H9 (cell line): ENCODE results near the gene TMEM134. TPM values are rescaled to one million over a fixed set of nuclear protein-coding genes. Genes with fewer than 3 reads are reported as not detected.

Experiments used
- DNase-seq: peaks from one replicate; pipeline ENCODE4 v3.0.0-alpha.2; 2017
- H2AFZ ChIP-seq: one replicate; pipeline ENCODE4 v1.6.1; 2013; ENCODE audit warnings: mild to moderate bottlenecking, low read length, control low read depth, moderate library complexity
- H2AK5ac ChIP-seq: 2 replicates; pipeline ENCODE4 v1.6.1; 2013; ENCODE audit warnings: low read length, control low read depth, mixed read lengths; ENCODE audit not compliant: insufficient read length
- H2BK120ac ChIP-seq: one replicate; pipeline ENCODE4 v1.6.1; 2013; ENCODE audit warnings: low read depth, mild to moderate bottlenecking, low read length, control low read depth, inconsistent platforms; ENCODE audit not compliant: poor library complexity, severe bottlenecking
- H2BK12ac ChIP-seq: 2 replicates; pipeline ENCODE4 v1.6.1; 2013; ENCODE audit warnings: low read length, control low read depth, mixed read lengths, low read depth; ENCODE audit not compliant: insufficient read length
- H2BK15ac ChIP-seq: 2 replicates; pipeline ENCODE4 v1.6.1; 2013; ENCODE audit warnings: low read depth, low read length, control low read depth
- H2BK20ac ChIP-seq: one replicate; pipeline ENCODE4 v1.6.1; 2013; ENCODE audit warnings: low read depth, mild to moderate bottlenecking, low read length, control low read depth, inconsistent platforms; ENCODE audit not compliant: poor library complexity, severe bottlenecking
- H2BK5ac ChIP-seq: 2 replicates; pipeline ENCODE4 v1.6.1; 2013; ENCODE audit warnings: low read length, control low read depth, mixed read lengths; ENCODE audit not compliant: insufficient read length
- H3K14ac ChIP-seq: 2 replicates; pipeline ENCODE4 v1.6.1; 2013; ENCODE audit warnings: low read length, control low read depth; ENCODE audit not compliant: insufficient read depth
- H3K18ac ChIP-seq: 2 replicates; pipeline ENCODE4 v1.6.1; 2013; ENCODE audit warnings: low read depth, mild to moderate bottlenecking, mixed read lengths, low read length, control low read depth; ENCODE audit not compliant: insufficient read length
- H3K23ac ChIP-seq: 2 replicates; pipeline ENCODE4 v1.6.1; 2013; ENCODE audit warnings: low read length, control low read depth, mixed read lengths, low read depth; ENCODE audit not compliant: insufficient read length
- H3K23me2 ChIP-seq: 2 replicates; pipeline ENCODE4 v1.6.1; 2013; ENCODE audit warnings: low read depth, mild to moderate bottlenecking, mixed read lengths, low read length, control low read depth; ENCODE audit not compliant: insufficient read length, poor library complexity, severe bottlenecking
- H3K27ac ChIP-seq: 2 replicates; pipeline ENCODE4 v1.5.1; 2013; ENCODE audit warnings: low read length, control low read depth, mixed read lengths, low read depth; ENCODE audit not compliant: insufficient read length
- H3K27me3 ChIP-seq: 2 replicates; pipeline ENCODE4 v1.6.1; 2013; ENCODE audit warnings: low read length, control low read depth, inconsistent platforms; ENCODE audit not compliant: insufficient read depth
- H3K4ac ChIP-seq: 2 replicates; pipeline ENCODE4 v1.6.1; 2013; ENCODE audit warnings: low read depth, mild to moderate bottlenecking, control low read depth, inconsistent platforms, low read length, moderate library complexity
- H3K4me1 ChIP-seq: 2 replicates; pipeline ENCODE4 v1.6.1; 2013; ENCODE audit warnings: low read length, control low read depth, inconsistent platforms; ENCODE audit not compliant: insufficient read depth
- H3K4me2 ChIP-seq: 2 replicates; pipeline ENCODE4 v1.6.1; 2013; ENCODE audit warnings: low read length, control low read depth, mixed read lengths; ENCODE audit not compliant: insufficient read length, insufficient read depth
- H3K56ac ChIP-seq: 2 replicates; pipeline ENCODE4 v1.6.1; 2013; ENCODE audit warnings: low read depth, mild to moderate bottlenecking, mixed read lengths, low read length, control low read depth; ENCODE audit not compliant: insufficient read length
- H3K79me1 ChIP-seq: 2 replicates; pipeline ENCODE4 v1.6.1; 2013; ENCODE audit warnings: low read depth, mild to moderate bottlenecking, moderate library complexity, low read length, control low read depth, inconsistent platforms; ENCODE audit not compliant: insufficient read depth, poor library complexity, severe bottlenecking
- H3K79me2 ChIP-seq: 2 replicates; pipeline ENCODE4 v1.6.1; 2013; ENCODE audit warnings: low read length, control low read depth, inconsistent platforms; ENCODE audit not compliant: insufficient read depth
- H3K9ac ChIP-seq: 2 replicates; pipeline ENCODE4 v1.6.1; 2013; ENCODE audit warnings: low read length, control low read depth, mixed read lengths; ENCODE audit not compliant: insufficient read length; ENCODE audit errors: extremely low read depth
- H3K9me3 ChIP-seq: one replicate; pipeline ENCODE4 v1.6.1; 2013; ENCODE audit warnings: low read depth, low read length, inconsistent platforms; ENCODE audit not compliant: control insufficient read depth
- H3T11ph ChIP-seq: one replicate; pipeline ENCODE4 v1.6.1; 2013; ENCODE audit warnings: mild to moderate bottlenecking, low read length, control low read depth, inconsistent platforms
- H4K20me1 ChIP-seq: one replicate; pipeline ENCODE4 v1.6.1; 2013; ENCODE audit not compliant: control insufficient read depth, insufficient read length, insufficient read depth
- H4K5ac ChIP-seq: 2 replicates; pipeline ENCODE4 v1.6.1; 2013; ENCODE audit warnings: low read depth, mild to moderate bottlenecking, mixed read lengths, low read length, control low read depth; ENCODE audit not compliant: insufficient read length
- H4K8ac ChIP-seq: replicated peaks from 2 replicates; pipeline ENCODE4 v1.6.1; 2013; ENCODE audit warnings: low read length, control low read depth, mixed read lengths, low read depth; ENCODE audit not compliant: insufficient read length
- H4K91ac ChIP-seq: 2 replicates; pipeline ENCODE4 v1.6.1; 2013; ENCODE audit warnings: low read depth, mild to moderate bottlenecking, moderate library complexity, mixed read lengths, low read length, control low read depth; ENCODE audit not compliant: insufficient read length
- H3K27ac Mint-ChIP-seq, 3 experiments: 2 replicates in 2 of 3; 3 replicates in 1 of 3; pipeline ENCODE4 v1.8.0; 2020 to 2021; ENCODE audit warnings: mixed read lengths in 3 of 3, mild to moderate bottlenecking in 1 of 3, moderate library complexity in 1 of 3
- H3K27me3 Mint-ChIP-seq: 2 replicates; pipeline ENCODE4 v1.8.0; 2021; ENCODE audit warnings: low read depth, mild to moderate bottlenecking, moderate library complexity, mixed read lengths
- H3K36me3 Mint-ChIP-seq, 3 experiments: 2 replicates in 2 of 3; 3 replicates in 1 of 3; pipeline ENCODE4 v1.8.0; 2020 to 2021; ENCODE audit warnings: low read depth in 3 of 3, mixed read lengths in 3 of 3; ENCODE audit not compliant: insufficient read depth in 1 of 3
- H3K4me1 Mint-ChIP-seq, 2 experiments: 2 replicates each; pipeline ENCODE4 v1.8.0; 2020; ENCODE audit warnings: mixed read lengths in 2 of 2
- H3K4me3 Mint-ChIP-seq, 2 experiments: 2 replicates in 1 of 2; 3 replicates in 1 of 2; pipeline ENCODE4 v1.8.0; 2020 to 2021; ENCODE audit warnings: mild to moderate bottlenecking in 2 of 2, mixed read lengths in 2 of 2, moderate library complexity in 1 of 2
- H3K9me3 Mint-ChIP-seq, 2 experiments: 2 replicates in 1 of 2; 3 replicates in 1 of 2; pipeline ENCODE4 v1.8.0; 2020; ENCODE audit warnings: mild to moderate bottlenecking in 2 of 2, mixed read lengths in 2 of 2, moderate library complexity in 1 of 2
- whole genome bisulfite sequencing: extraction: QIAGEN DNeasy Blood & Tissue Kit; methylation state at CpG from one replicate; pipeline ENCODE4 v1.1.7; 2013; ENCODE audit warnings: missing lambda C conversion rate, low lambda C conversion rate, mixed read lengths; ENCODE audit not compliant: insufficient read length; ENCODE audit errors: extremely low coverage; 5-methylcytosine and 5-hydroxymethylcytosine counted together
- total RNA-seq: library from RNA; stranded (reverse); gene quantifications from 2 replicates; pipeline ENCODE4 v1.2.1, GENCODE V29; 2021
- TF ChIP-seq, protein P1 (sequence below): fragments of 200-600 bp; sonication (generic); conservative IDR thresholded peaks from 3 replicates; pipeline ENCODE4 v1.8.0; 2021; ENCODE audit warnings: antibody characterized with exemption, mild to moderate bottlenecking

Gene TMEM134
- total RNA-seq, 1 experiment from 2014 or later: 53.6 TPM

DNA sequence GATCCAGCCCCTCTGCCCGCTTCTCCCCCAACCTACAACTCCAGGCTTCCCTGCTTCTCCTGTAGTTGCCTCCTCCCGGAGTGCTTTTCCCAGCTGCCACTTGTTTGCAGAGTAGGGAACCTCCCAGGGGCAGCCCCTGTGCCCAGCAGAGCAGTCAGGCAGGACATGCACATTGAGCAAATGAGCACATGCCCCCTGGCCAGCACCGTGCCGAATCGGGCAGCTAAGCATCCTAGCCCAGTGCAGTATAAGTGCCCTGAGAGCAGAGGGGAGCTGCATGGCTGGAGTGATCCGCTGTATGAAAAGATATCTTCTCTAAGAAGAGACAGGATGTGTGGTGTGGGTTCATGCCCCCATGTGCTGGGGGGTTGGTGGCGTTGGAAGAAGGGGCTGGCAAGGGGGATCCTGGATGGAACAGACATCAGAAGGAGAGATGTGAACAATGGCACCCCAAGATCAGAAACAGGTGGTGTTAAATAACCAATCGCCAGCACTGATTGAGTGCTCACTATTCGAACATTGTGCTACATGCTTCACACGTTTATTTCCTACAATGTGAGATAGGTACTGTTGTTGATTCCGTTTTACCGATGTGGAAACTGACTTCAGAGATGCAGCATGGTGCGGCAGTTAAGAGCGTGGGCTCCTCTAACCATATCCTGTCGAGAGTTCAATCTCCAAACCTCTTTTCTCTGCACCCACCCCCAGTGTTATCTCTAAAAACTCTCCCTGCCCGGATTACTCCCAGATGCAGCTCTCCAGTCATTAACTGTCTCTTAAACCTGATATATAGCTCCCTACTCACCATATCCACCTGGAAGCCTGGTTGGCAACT lies 15.0 kb upstream of the TMEM134 start:
- no peak overlapping the region for H3K4me2 ChIP-seq
- H3K27ac ChIP-seq: no peak overlapping the region
- DNase-seq: no peak
- no peaks in the 10 kb centered on the region for H3K79me2 ChIP-seq
- no peaks in the 10 kb centered on the region; the same call in 1 of the 2 replicates for H3K4me1 ChIP-seq
- H2BK5ac ChIP-seq: no peak overlapping the region
- peaks cover 5 to 12% (median 8%) of the 10 kb centered on the region in 3 experiments; a peak in 6 of 7 replicates for H3K36me3 Mint-ChIP-seq
- H2AK5ac ChIP-seq: no peak overlapping the region
- H4K91ac ChIP-seq: no peak overlapping the region
- H3K27me3 Mint-ChIP-seq: peaks cover 28% of the 10 kb centered on the region
- no peaks in the 10 kb centered on the region; the same call in 1 of the 2 replicates for H3K27me3 ChIP-seq
- H3K79me1 ChIP-seq: no peaks in the 10 kb centered on the region
- H3K4ac ChIP-seq: no peak overlapping the region
- H3K23me2 ChIP-seq: no peaks in the 10 kb centered on the region
- no peak overlapping the region for H3K9ac ChIP-seq
- H3K27ac Mint-ChIP-seq: no peak overlapping the region
- TF ChIP-seq, protein P1, sequence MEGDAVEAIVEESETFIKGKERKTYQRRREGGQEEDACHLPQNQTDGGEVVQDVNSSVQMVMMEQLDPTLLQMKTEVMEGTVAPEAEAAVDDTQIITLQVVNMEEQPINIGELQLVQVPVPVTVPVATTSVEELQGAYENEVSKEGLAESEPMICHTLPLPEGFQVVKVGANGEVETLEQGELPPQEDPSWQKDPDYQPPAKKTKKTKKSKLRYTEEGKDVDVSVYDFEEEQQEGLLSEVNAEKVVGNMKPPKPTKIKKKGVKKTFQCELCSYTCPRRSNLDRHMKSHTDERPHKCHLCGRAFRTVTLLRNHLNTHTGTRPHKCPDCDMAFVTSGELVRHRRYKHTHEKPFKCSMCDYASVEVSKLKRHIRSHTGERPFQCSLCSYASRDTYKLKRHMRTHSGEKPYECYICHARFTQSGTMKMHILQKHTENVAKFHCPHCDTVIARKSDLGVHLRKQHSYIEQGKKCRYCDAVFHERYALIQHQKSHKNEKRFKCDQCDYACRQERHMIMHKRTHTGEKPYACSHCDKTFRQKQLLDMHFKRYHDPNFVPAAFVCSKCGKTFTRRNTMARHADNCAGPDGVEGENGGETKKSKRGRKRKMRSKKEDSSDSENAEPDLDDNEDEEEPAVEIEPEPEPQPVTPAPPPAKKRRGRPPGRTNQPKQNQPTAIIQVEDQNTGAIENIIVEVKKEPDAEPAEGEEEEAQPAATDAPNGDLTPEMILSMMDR: no peak
- H3K18ac ChIP-seq: no peak overlapping the region
- peaks cover 19 to 25% of the 10 kb centered on the region in 2 experiments for H3K4me1 Mint-ChIP-seq
- no peak overlapping the region for H3K14ac ChIP-seq
- no peak overlapping the region for H2BK12ac ChIP-seq
- H2AFZ ChIP-seq: no peak overlapping the region
- no peak overlapping the region for H3K23ac ChIP-seq
- H2BK120ac ChIP-seq: no peak overlapping the region
- H3K4me3 Mint-ChIP-seq: peak overlapping the region; percentile 83 to 84; a peak in 4 of 5 replicates
- H2BK15ac ChIP-seq: no peak overlapping the region
- no peak overlapping the region for H3K56ac ChIP-seq
- H3K9me3 Mint-ChIP-seq: no peaks in the 10 kb centered on the region
- H2BK20ac ChIP-seq: no peak overlapping the region
- no peaks in the 10 kb centered on the region for H4K20me1 ChIP-seq
- H3T11ph ChIP-seq: no peak overlapping the region
- H4K8ac ChIP-seq: no peak overlapping the region
- H3K9me3 ChIP-seq: no peaks in the 10 kb centered on the region
- WGBS: no CpG with 5 or more reads among the region's 16 CpGs
- no peak overlapping the region for H4K5ac ChIP-seq
